Measurements from ENCODE around the gene ZNF830.
"Not testable (repeated sequence)": the region's sequence is repeated elsewhere in the genome, so short reads cannot be mapped to it uniquely, and the experiment has no call there.

Gene ZNF830, protein sequence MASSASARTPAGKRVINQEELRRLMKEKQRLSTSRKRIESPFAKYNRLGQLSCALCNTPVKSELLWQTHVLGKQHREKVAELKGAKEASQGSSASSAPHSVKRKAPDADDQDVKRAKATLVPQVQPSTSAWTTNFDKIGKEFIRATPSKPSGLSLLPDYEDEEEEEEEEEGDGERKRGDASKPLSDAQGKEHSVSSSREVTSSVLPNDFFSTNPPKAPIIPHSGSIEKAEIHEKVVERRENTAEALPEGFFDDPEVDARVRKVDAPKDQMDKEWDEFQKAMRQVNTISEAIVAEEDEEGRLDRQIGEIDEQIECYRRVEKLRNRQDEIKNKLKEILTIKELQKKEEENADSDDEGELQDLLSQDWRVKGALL

DNA sequence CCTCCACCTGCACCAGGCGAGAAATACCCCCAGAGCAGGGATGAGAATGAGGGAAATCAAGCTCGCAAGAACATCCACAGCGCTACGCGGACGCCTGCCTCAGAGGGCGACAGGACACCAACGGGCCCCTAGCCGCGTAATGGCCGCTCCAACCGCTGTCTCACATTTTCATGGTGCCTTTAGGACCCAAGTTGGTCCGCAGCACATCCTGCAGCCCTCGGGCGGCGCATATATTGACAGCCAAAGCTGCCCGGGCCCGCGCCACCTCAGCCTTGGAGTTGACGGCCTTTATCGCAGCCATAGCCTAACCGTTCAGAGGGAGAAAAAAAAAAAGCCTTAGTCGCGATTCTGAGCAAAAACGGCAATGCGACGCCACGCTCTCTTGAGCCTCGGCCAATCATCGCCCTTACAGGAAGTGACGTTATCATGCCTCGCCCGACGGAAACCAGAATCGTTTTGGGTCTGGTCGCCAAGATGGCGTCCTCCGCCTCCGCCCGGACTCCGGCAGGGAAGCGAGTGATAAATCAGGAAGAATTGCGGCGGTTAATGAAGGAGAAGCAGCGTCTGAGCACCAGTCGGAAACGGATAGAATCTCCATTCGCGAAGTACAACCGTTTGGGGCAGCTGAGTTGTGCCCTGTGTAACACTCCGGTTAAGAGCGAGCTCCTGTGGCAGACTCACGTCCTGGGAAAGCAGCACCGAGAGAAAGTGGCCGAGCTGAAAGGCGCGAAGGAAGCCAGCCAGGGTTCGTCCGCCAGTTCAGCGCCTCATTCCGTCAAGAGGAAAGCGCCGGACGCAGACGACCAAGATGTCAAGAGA, at the start of gene ZNF830, which contains the start of gene CCT6B:
Gene ZNF830, plus strand, starts transcription at position 448 of the 819 bp plus-strand sequence. Its CDS starts 27 bp downstream, at position 475.
Gene CCT6B, minus strand, starts transcription at position 368 of the 819 bp plus-strand sequence. Its CDS starts 67 bp downstream, at position 301.
- peak; percentile 95 for DNase-seq

GRCh38 chr17:34913001-34913400, 48.3 kb upstream of the ZNF830 start:
- DNase-seq: no peak

DNA sequence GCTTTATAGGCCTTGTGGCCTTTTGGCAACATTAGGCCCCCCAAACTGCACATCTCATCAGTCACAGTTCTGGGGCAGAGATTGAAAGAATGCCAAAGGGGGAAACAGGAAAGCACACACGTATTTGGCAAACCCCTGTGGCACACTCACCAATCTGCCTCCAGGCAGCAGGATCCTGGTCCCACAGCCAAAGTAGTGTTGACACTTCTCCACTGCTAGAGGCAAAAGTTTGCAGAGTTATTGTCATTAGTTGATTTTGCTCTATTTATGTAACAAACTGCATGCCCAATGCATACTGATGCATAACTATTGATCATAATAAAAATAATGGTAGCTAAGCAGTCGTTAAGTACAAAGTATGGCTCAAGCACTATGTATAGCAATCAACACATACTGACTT, 45.2 kb upstream of the ZNF830 start:
- no peak for DNase-seq

DNA sequence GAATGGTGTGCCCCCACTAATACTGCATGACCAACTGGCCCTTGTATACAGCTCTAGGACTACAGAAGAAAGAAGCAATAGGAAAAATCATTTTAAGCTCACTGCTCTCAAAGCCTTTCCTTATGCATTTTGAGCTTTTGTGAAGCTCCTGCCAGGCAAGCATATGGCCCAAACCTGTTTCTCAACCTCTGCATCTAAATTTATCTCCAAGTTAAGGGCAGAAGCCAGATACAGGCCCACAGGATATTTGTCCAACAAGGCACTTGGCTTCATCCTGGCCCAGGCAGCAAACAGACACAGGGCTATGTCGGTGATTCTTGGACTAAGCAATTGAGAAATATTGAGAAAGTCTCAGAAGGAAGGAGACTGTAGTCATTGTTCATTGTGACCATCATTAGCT, 44.0 kb upstream of the ZNF830 start:
- no peak for DNase-seq

DNA sequence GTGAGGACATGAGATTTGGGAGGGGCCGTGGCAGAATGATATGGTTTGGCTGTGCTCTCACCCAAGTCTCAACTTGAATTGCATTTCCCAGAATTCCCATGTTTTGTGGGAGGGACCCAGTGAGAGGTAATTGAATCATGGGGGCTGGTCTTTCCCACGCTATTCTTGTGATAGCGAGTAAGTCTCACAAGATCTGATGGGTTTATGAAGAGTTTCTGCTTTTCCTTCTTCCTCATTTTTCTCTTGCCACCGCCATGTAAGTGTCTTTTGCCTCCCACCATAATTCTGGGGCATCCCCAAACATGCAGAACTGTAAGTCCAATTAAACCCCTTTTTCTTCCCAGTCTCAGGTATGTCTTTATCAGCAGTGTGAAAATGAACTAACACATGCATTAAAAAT, 40.7 kb upstream of the ZNF830 start:
- DNase-seq: no peak

- DNase-seq: no peak
These were observed 34.7 kb upstream of the ZNF830 start for GRCh38 chr17:34926661-34927060.

DNA sequence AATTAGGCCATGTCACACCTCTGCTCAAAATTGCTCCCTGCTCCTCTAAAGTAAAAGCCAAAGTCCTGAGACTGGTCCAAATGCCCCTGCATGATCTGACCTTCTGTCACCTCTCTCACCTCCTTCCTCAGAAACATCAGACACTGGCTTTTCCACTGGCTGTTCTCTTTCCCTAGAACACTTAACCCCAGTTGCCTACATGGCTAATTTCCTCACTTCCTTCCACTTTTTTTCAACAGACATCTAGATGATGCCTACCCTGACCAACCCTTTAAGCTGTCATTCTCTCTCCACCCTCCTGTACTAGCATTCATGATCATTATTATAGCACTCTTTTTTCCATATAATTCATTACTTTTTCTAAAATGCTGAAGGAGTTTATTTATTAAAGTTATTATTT, 31.1 kb upstream of the ZNF830 start:
- no peak for DNase-seq

GRCh38 chr17:34950780-34951179, 10.6 kb upstream of the ZNF830 start:
- DNase-seq: not testable (repeated sequence)

DNA sequence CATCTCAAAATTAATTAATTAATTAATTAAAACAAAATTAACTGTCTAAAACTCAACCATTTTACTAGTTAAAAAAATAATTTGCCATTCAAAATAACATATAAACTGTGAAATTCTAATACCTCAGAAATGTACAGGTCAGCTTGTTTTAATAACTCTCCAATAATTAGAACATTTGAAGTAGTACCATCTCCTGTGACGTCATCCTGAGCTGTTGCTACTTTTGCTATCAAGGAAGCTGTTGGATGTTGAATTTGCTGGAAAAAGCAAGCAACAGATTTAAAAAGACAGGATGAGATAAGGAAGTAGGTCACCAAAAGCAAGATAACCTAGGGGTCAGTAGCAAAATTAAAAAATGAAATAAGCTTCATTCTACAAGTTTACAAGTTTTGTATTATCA, 2.9 kb upstream of the ZNF830 start:
- no peak for DNase-seq

GRCh38 chr17:34974179-34974578, 12.8 kb downstream of the ZNF830 start:
- DNase-seq: no peak

DNA sequence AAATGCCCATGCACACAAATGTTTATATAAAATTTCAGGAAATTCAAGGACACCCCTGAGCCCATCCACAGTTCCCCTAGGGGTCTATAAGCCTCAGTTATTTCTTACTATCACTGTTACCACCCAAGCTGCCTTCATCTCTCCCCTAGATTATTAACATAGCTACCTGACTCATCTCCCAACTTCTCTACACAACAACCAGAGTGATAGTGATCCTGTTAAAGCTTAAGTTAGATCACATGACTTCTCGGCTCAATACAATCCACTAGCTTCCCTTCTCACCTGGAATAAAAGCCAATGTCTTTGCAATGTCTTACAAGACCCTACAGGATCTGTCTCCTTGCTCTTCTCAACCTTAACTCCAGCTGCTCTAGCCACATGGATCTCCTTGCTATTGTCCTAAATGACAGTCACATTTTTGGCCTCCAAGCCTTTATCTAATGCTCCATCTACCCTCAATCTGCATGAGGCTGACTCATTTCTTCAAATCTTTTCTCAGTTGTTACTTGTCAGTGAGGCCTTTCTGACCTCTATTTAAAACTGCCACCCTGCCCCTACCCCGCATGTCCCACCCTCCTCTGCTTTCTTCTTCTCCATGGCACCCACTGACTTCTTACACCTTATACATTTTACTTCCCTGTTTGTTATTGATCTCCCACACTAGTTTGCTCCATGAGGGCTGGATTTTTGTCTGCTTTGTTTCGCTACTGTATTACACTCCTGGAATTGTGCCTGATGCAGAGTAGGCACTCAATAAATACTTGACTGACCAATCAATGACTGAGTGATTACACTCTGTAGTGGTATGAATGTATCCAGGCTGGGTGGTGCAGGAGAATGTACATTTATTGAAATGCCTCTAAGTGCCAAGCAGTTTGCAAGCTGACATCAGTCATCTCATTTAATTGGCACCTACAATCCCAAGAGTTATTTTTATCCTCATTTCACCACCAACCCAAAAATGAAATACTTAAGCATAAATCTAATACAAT, 13.8 kb downstream of the ZNF830 start:
- no peak for DNase-seq

DNA sequence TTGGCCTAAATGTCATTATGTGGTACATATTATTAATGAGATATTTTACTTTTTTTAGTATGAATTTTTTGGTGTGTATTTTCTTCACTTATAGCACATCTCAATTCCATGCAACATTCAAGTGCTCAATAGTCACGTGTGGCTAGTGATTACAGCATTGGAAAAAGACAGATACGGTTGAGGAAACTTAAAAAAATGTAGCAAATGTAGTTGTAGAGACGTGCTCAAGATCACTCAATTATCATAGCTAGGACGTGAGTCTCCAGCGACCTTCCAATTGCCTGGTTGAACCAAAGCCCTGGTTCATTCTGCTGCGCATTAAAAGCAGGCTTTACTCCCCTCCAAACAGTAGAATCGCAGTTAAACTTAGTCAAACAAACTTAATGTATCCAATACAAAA, 17.8 kb downstream of the ZNF830 start:
- no peak for DNase-seq

GRCh38 chr17:34979650-34980352, 18.5 kb downstream of the ZNF830 start:
- no peak for DNase-seq

- peak; percentile 93 for DNase-seq
These were observed 19.0 kb downstream of the ZNF830 start, which contains the start of gene LIG3 for GRCh38 chr17:34980353-34980680. TSS of gene LIG3 (plus strand) at chr17:34980512. CDS start at chr17:34983006, 2,494 bp downstream.

DNA sequence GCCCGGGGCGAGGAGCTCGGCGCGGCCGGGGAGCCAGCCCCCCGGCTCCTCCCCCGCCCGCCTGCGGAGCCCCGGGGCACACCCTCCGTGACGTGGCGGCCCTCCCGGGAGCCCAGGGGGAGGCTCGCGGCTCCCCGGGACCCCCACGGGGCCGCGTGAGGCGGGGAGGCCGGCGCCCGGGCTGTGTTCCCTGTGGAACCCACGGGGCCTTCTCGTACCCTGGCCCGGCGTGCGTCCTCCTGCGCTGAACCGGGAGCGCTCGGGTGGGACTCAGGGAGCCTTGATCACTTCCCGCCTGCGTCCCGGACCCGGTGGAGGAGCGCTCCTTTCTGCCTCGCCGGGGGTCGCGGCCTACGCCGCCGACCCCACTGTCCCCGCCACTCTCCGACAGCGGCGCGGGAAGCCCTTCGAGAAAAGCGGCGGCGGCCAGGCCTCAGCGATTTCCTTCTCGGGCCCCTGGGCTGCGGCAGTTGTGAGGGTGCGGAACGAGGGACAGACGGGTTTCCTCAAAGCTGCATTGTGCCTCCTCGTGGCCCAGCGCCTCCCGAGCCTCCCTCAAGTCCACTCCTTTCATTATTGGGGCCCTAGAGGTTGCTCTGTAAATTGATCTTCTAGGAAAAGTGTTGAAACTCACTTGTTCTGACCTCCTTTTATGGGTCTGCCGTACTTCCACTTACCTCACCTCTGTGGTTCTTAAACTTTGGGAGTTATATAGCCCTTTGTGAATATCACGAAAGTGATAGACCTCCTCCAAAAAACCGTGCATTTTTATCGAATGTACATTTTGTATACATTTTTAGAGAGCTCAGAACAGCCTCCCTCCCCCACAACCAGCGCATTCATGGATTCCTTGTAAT, 19.6 kb downstream of the ZNF830 start:
- DNase-seq: peak; percentile 87

DNA sequence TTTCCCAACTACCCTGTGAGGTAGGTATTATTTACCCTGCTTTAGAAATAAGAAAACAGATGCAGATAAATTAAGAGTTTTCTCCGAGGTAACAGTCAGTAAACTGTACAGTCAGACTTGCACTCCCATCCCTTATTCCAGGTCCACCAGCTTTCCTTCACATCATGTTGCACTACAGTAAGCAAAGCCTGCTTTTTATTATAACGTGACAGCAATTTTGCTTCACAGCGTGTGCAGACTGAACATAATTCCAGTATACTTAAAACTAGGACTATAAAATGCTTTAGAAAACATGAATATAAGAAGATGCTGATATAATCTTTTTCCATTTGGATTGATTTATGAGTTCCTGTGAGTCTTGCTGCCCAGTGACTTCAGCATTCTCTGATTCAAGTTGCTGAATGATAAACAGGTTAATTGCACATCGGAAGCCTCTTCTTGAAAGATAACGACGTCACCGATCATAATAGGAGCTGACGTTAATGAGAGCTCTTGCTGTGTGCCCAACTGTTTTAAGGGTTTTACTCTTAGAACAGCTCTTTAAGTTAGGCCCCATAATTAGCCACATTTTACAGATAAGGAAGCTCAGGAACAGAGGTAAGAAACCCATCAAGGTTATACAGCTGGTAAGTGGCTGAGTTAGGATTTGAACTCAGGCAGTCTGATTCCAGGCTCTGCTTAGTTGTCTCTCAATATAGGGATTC, 20.4 kb downstream of the ZNF830 start:
- DNase-seq: no peak

DNA sequence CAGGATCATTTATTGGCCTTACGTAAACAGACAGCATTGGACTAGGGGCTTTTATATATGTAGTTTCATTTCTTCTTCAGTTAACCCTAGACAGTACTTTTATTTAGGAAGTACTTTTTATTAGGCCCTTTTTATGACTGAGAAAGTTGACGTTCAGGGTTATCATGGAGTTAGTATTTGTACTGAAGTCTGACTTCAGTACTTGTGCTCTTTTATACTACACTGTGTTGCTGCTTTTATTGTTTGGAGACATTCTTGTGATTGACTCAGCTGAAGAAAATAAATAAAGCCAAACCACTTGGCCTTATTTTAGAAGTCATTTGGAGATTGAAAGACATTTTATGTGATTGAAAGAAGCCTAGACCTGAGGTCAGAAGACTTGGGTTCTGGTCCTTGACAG, 25.9 kb downstream of the ZNF830 start:
- DNase-seq: no peak

DNA sequence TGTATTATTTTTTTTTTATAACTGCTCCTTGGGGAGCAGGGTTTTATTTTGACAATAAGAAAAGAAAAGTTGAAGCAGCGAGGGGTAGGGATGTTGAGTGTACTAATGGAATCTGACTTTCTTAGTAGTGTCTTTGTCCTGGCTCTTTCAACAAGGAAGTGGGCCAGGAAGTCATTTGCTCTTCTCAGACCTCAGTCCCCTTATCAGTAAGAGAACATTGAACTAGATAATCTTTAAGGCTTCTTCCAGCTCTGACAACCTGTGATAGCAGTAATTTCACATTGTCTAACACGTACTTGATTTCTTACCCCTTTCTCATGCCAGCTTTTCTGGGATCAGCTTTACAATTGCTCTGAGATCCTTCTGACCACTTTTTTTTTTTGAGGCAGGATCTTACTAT, 27.3 kb downstream of the ZNF830 start:
- DNase-seq: no peak

DNA sequence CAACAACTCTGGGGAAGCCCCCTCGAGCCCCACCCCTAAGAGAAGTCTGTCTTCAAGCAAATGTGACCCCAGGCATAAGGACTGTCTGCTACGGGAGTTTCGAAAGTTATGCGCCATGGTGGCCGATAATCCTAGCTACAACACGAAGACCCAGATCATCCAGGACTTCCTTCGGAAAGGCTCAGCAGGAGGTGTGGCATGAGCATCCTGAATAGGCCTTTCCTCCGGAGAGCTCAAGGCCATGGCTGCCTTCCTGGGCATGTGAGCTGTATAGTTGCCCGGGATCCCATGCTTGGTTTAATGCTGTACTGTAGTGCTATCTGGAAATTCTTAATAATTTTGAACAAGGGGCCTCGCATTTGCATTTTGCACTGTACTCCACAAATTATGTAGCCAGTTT, 28.1 kb downstream of the ZNF830 start:
- no peak for DNase-seq

DNA sequence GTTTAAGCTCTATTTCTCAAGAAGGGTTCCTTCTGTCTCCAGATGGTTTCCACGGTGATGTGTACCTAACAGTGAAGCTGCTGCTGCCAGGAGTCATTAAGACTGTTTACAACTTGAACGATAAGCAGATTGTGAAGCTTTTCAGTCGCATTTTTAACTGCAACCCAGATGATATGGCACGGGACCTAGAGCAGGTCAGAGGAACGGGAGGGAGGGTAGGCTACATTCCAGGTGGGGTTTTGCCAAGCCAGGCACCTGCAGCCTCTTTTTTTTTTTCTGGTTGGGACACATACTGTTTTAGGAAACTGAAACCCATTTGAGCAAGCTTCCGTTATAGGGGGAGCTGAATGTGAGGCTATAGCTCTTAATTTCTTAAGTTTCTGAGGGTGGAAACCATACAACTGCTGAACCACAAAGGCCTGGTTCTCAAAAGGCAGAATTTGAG, 29.6 kb downstream of the ZNF830 start:
- no peak for DNase-seq
